ENCODE results near the gene ZNG1F.
"Not testable (repeated sequence)": the region's sequence is repeated elsewhere in the genome, so short reads cannot be mapped to it uniquely, and the experiment has no call there.

DNA sequence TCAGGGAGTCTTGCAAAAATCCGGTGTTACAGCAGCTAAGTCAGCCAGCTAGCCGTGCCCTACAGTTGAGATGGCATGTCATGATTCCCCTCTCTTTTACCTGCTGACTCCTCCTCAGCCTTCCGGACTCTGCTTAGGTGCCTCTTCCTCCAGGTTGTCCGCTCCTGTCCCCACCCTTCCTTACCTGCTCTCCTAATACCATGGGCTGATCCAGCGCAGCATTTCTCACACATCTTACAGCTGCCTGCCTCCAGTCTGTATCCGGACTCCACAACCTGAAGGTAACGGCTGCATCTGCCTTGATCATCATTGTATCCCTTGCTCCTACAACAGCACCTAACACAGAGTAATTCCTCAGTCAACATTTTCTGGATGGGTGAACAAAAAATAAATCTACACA is 69.8 kb downstream of the ZNG1F start:
- TF ChIP-seq, protein P1, sequence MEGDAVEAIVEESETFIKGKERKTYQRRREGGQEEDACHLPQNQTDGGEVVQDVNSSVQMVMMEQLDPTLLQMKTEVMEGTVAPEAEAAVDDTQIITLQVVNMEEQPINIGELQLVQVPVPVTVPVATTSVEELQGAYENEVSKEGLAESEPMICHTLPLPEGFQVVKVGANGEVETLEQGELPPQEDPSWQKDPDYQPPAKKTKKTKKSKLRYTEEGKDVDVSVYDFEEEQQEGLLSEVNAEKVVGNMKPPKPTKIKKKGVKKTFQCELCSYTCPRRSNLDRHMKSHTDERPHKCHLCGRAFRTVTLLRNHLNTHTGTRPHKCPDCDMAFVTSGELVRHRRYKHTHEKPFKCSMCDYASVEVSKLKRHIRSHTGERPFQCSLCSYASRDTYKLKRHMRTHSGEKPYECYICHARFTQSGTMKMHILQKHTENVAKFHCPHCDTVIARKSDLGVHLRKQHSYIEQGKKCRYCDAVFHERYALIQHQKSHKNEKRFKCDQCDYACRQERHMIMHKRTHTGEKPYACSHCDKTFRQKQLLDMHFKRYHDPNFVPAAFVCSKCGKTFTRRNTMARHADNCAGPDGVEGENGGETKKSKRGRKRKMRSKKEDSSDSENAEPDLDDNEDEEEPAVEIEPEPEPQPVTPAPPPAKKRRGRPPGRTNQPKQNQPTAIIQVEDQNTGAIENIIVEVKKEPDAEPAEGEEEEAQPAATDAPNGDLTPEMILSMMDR (IDR thresholded peaks at IDR 0.05) = not testable (repeated sequence)
- not testable (repeated sequence) for TF ChIP-seq POLR2A (IDR thresholded peaks at IDR 0.05)

All from heart left ventricle (tissue), 13 donors.